ENCODE results near the gene KRT6A.
"Not testable (repeated sequence)": the region's sequence is repeated elsewhere in the genome, so short reads cannot be mapped to it uniquely, and the experiment has no call there.

Gene KRT6A

GRCh38 chr12:52524241-52524897 is 31.3 kb upstream of the KRT6A start:
- DNase-seq = no peak

DNA sequence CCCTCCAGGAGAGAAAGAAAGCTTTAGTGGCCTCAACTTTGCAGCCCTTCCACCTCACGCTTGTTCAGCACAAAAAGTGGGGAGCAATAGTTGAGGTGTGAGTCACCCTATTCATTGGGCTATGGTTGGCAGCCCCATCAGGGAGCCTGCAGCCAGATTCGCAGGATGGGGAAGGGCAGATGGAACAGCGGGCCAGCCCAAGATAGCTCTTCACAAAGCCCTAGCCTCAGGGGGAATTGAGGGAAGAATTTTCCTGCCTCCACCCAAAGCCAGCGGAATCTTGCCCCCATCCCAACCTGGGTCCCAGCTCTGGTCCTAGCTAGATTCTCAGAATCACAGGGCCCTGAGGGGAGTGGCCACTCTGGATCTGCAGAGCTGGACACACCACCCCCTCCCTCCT is 30.8 kb upstream of the KRT6A start:
- no peak for DNase-seq

DNA sequence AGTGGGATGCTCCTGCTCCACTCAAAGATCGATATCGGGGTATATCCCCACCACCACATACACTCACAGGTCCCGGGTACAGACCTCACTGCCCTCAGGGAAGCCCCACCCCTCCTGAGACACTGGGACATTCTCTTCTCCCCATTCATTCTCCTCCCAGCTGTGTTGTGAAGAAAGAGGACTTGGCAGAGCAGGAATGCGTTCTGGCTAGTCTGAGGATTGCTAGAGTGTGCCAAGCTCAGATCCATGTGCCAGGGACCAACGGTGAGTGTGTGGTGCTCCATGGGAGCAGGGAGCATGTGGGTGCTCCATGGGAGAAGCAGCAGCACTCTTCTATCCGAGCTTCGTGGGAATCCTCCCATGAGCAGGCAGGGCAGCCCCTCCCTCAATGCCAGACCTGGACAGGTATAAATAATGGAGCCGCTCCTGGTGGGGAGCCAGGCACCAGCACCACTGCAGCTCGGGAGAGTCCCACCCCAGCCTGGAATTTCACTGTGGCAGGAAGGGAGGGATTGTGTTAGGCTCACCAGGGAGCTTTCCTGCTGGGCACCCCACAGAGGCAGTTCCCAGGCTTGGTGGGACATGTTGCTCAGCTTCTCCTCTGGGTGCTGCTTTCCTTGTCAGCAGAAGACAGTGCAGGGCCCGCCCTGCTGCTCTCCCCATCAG is 29.4 kb upstream of the KRT6A start:
- peak; percentile 19 for DNase-seq

GRCh38 chr12:52521568-52522266 is 28.7 kb upstream of the KRT6A start:
- peak; percentile 82 for DNase-seq

DNA sequence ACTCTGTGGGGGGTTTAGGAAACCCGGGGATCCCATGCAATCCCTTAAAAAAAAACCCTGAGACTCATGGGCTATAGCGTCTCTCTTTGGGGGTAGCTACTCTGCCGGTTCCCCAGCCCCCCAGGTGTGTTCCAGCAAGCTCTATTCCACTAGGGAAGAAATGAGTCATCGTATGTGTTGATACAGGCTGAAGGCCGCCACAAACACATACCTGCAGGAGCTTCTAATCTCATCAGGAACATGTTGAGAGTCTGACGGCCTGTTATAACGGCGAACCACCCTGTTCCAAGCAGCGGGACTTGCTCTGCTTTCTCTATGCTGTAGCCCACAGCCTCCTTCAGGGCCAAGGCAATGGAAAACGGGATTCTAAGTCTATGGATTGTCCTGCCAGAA is 28.1 kb upstream of the KRT6A start:
- peak; percentile 60 for DNase-seq

GRCh38 chr12:52519826-52520662 is 27.0 kb upstream of the KRT6A start, which contains the start of gene KRT5:
Gene KRT5, minus strand, starts transcription at chr12:52520394. Its CDS starts 98 bp downstream, at chr12:52520296.
- DNase-seq = no peak

DNA sequence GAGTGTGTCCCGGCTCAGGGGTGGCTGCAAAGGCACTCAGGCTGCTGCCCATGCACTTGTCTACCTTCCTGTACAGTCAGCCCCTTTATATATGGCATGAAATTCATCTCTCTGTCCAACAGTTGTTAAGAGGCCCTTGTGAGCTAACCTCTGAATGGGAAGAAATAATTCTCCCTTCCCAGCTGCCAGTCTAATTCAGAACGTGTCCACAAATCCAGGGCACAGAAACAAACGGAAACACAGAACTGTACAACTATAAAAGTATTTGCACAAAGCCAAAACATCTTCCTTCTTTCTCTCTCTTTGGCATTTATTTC is 26.3 kb upstream of the KRT6A start:
- DNase-seq = no peak

DNA sequence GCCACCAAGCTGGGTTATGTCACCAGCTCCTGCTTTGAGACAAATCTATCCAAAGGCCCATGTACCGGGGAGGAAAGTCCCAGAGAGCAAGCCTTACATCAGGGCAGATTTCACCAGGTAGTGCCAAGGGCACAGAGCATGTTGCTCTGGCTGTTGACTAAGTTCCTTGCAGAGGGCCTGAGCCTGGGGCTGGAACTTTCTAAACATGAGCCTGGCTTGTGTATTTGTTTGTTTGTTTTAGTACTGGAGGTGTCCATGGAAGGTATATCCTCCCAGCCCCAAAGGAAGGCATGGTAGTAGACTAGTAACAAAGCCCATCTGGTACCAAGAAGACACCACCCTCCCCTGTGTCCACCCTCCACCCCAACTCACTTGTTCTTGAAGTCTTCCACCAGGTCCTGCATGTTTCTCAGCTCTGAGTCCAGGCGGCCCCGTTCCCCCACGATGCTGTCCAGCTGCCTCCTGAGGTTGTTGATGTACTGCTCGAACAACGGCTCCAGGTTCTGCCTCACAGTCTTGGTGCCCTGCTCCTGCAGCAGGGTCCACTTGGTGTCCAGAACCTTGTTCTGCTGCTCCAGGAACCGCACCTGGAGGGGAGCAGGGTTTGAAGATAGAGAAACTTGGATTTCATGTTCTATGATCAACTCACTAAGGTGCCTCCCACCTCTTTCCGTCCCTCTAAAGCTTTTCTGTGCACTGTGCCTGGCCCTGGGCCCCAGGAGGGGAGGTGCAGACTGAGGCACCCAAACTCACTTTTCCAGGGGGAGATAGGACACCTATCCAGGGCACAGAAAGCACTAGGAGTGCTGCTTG is 25.7 kb upstream of the KRT6A start:
- DNase-seq = no peak

DNA sequence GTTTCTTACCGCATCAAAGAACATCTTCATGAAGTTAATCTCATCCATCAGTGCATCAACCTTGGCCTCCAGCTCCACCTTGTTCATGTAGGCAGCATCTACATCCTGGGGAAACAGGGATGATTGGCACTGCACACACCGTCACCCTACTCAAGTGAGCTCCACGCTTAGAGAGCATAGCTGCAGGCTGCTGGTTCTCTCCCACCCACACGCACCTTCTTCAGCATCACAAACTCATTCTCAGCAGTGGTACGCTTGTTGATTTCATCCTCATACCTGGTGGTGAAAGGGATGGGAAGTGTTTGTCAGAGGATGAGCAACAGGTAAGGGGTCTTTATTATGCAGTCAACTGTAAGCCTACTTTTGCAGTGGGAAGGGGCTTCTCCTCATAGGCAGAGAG is 24.8 kb upstream of the KRT6A start:
- no peak for DNase-seq

DNA sequence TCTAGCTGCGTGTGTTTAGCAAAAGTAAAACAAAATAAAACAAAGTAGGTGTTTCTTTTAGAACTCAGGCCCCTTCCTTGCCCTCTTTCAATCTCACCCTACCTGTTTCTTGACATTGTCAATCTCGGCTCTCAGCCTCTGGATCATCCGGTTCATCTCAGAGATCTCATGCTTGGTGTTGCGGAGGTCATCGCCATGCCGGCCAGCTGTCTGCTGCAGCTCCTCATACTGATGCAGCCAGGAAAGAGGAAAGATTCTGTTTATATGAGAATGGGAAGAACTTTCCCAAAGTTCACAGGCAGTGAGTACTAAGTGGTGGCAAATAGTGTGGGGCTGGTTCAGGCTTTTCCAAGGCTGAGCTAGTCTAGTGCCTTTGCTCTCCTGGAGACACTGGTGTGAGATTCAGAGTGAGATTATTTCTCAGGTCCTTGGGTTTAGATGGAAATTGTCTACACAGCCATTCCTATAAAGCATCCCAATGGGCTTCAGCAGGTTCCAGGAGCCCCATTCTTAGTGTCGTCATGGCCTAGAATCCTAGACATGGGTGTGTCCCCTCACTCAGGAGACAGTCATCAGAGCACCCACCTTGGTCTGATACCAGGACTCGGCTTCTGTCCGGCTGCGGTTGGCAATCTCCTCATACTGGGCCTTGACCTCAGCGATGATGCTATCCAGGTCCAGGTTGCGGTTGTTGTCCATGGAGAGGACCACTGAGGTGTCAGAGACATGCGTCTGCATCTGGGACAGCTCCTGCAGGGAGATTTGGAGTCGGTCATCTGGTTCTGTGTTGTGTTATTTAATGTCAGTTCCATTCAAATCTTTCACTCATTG is 24.2 kb upstream of the KRT6A start:
- no peak for DNase-seq

DNA sequence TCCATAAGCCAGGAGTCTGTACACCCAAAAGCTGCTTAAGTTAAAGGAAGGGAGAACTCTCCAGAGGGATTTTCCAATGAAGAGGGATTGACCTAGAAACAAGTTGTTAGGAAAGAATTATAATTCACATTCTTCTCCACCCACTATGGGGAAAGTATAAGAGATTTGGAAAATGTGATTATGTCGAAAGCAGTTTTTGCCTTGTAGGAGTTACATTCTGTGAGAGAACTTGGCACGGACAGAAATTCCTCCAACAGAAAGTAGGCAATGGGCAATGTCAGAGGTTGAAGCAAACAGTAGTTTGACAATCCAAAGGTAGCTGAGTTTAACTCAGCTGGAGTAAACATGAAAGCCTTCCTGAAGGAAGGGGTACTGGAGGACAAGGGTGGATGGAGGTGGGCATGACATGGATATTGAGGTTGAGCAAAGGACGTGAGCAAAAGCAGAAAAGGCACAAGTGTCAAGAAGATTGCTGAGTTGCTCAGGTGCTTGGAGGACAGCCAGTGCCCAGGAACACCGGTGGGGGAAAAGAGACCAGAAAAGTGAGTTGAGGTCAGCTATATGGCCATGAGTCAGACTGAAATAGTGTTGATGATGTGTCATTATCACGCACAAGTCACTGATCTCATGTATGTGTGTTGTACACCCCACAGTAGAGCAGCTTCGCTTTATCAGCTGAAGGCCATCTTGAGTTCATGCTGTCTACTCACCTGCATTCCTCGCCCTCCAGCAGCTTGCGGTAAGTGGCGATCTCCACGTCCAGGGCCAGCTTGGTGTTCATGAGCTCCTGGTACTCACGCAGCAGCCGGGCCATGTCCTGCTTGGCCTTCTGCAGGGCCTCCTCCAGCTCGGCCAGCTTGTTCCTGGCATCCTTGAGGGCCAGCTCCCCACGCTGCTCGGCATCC is 23.1 kb upstream of the KRT6A start:
- peak; percentile 22 for DNase-seq

DNA sequence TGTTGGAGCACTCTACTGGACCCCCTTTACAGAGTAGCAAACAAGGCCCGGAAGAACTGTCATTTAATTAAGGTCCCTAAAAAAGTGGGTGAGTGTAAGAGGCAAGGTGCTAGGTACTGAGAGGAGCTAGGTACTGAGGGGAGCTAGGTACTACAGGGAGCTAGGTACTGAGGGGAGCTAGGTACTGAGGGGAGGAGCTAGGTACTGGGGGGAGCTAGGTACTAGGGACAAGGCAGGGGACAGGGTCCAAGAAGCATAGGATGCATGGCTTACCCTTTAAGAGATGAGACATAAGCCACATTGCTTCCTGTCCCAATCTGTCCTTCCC is 22.2 kb upstream of the KRT6A start:
- DNase-seq = no peak

DNA sequence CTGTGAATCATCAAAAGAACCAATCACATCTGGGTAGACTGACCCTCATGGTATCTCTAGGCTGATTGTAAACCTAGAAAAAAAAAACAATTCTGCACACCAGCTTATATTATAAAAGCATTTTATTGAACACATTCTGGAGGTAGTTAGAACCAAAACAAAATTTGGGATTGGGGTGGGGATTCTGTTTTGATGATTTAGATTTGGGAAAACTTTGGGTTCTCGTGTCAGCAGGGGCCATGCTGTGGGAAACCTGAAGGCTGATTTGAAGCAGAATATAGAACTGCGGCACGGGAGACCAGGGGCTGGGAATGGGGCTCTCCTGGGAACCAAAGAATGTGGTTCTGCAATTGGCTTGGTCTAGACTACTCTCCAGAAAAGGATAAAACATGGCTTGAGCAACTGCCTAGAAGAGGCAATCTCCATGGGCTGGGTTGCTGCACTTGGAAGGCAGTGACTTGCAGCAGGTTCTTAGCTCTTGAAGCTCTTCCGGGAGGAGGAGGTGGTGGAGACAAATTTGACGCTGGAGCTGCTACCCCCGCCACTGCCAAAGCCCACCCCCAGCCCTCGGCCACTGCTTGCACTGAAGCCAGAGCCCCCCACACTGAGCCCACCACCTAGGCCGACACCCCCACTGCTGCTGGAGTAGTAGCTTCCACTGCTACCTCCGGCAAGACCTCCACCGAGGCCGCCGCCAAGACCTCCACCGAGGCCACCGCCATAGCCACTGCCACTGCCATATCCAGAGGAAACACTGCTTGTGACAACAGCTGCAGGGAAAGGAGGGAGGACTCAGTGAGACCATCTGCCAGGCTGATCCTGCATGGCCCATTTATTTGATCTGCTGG is 21.6 kb upstream of the KRT6A start:
- DNase-seq = no peak

GRCh38 chr12:52513736-52514135 is 20.7 kb upstream of the KRT6A start:
- no peak for DNase-seq

- DNase-seq = no peak
Measured at GRCh38 chr12:52508211-52508610, 15.2 kb upstream of the KRT6A start.

GRCh38 chr12:52506858-52507715 is 14.0 kb upstream of the KRT6A start:
- DNase-seq = peak; percentile 64

DNA sequence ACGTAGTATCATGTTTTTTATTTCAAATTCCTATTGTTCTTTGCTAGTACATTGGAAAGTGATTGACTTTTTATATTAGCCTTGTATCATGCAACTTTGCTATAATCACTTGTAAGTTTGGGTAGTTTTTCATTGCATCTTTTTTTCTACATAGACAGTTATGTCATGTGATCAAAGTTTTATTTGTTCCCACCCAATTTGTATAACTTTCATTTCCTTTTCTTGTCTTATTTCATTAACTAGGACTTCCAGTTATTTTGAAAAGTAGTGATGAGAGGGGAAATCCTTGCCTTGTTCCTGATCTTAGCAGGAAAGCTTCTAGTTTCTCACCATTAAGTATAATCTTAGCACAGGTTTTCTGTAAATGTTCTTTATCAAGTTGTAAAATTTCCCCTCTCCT is 9.8 kb upstream of the KRT6A start:
- no peak for DNase-seq

DNA sequence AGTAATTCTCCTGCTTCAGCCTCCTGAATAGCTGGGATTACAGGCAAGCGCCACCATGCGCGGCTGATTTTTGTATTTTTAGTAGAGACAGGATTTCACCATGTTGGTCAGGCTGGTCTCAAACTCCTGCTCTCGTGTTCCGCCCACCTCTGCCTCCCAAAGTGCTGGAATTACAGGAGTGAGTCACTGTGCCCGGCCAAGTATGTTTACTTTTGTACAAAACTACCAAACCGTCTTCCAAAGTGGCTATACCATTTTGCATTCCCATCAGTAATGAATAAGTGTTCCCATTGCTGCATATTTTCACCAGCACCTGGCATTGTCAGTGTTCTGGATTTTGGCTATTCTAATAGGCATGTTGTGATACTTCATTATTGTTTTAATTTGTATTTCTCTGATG is 8.4 kb upstream of the KRT6A start:
- DNase-seq = no peak

DNA sequence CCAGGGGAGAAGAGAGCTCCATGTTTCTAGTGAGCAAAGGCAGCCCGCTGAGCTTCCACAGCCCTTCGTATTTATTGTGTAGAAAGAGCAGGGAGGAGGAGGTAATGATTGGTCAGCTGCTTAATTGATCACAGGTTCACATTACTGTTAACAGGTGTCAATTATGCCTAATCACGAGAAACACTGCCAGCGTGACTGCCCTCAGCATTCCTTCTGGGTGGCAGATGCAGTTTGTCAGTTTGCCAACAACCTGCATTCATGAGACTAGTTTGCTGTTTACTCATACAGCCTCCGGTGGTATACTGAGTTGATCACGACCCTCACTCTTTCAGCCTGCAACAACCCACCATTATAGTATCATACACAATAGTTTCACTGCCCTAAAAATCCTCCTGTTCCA is 7.5 kb upstream of the KRT6A start:
- DNase-seq = not testable (repeated sequence)
